ENCODE measurements around the gene SURF4.
A peak's percentile ranks its signal among the peaks of the same experiment; 100 is the strongest.
"Not testable (repeated sequence)": the region's sequence is repeated elsewhere in the genome, so short reads cannot be mapped to it uniquely, and the experiment has no call there.

The SURF4 gene

GRCh38 chr9:133331221-133331620 lies 44.6 kb downstream of the SURF4 start:
- TF ChIP-seq CTCF (IDR thresholded peaks at IDR 0.05; ENCODE audit: low read depth, low read length): no peak
- no peak overlapping the region for H3K4me3 ChIP-seq (replicated peaks in 1 of 2; ENCODE audit: low read depth in 2 of 2, low read length in 2 of 2)
- DNase-seq (ENCODE audit: low read depth in 2 of 2): no peak

- TF ChIP-seq CTCF (IDR thresholded peaks at IDR 0.05; ENCODE audit: low read depth, low read length): peak; percentile 60
- DNase-seq (ENCODE audit: low read depth in 2 of 2): peak in 1 of 2 donors; percentile 37
- not testable (repeated sequence) for H3K4me3 ChIP-seq (replicated peaks in 1 of 2; ENCODE audit: low read depth in 2 of 2, low read length in 2 of 2)
Observed at GRCh38 chr9:133329306-133330156, 46.3 kb downstream of the SURF4 start.

- no peak for TF ChIP-seq CTCF (IDR thresholded peaks at IDR 0.05; ENCODE audit: low read depth, low read length)
- H3K4me3 ChIP-seq (replicated peaks in 1 of 2; ENCODE audit: low read depth in 2 of 2, low read length in 2 of 2): no peak overlapping the region
- DNase-seq (ENCODE audit: low read depth in 2 of 2): no peak
Observed at GRCh38 chr9:133327834-133328484, 47.9 kb downstream of the SURF4 start.

- DNase-seq (ENCODE audit: low read depth in 2 of 2): not testable (repeated sequence)
Observed at GRCh38 chr9:133327021-133327420, 48.8 kb downstream of the SURF4 start.

GRCh38 chr9:133323991-133324703 lies 51.7 kb downstream of the SURF4 start:
- no peak for TF ChIP-seq CTCF (IDR thresholded peaks at IDR 0.05; ENCODE audit: low read depth, low read length)
- DNase-seq (ENCODE audit: low read depth in 2 of 2): no peak
- H3K4me3 ChIP-seq (replicated peaks in 1 of 2; ENCODE audit: low read depth in 2 of 2, low read length in 2 of 2): no peak overlapping the region

More at GRCh38 chr9:133327021-133327420, 48.8 kb downstream of the SURF4 start:
- not testable (repeated sequence) for H3K4me3 ChIP-seq (replicated peaks in 1 of 2; ENCODE audit: low read depth in 2 of 2, low read length in 2 of 2)

GRCh38 chr9:133323211-133323610 lies 52.6 kb downstream of the SURF4 start:
- TF ChIP-seq CTCF (IDR thresholded peaks at IDR 0.05; ENCODE audit: low read depth, low read length): no peak
- no peak overlapping the region for H3K4me3 ChIP-seq (replicated peaks in 1 of 2; ENCODE audit: low read depth in 2 of 2, low read length in 2 of 2)
- no peak for DNase-seq (ENCODE audit: low read depth in 2 of 2)

- no peak for DNase-seq (ENCODE audit: low read depth in 2 of 2)
- TF ChIP-seq CTCF (IDR thresholded peaks at IDR 0.05; ENCODE audit: low read depth, low read length): no peak
Observed at GRCh38 chr9:133322701-133323100, 53.2 kb downstream of the SURF4 start.

More at GRCh38 chr9:133322701-133323100, 53.2 kb downstream of the SURF4 start:
- H3K4me3 ChIP-seq (replicated peaks in 1 of 2; ENCODE audit: low read depth in 2 of 2, low read length in 2 of 2): no peak overlapping the region
